ENCODE data around the gene SND1. TPM values are rescaled to one million over a fixed set of nuclear protein-coding genes. Genes with fewer than 3 reads are reported as not detected.

Gene SND1
- total RNA-seq, 1 donor from 2014 or later: 125 TPM

GRCh38 chr7:128025819-128026218, 373.8 kb downstream of the SND1 start:
- DNase-seq (ENCODE audit: low spot score): no peak
- intact Hi-C loops (cut with DNase I): loop anchor here (10.0 kb wide), 1 partner anchor 81 kb away; no protein-coding TSS in a partner anchor
- ATAC-seq: no peak

GRCh38 chr7:128026551-128026950, 374.6 kb downstream of the SND1 start:
- intact Hi-C loops (cut with DNase I): loop anchor here (10.0 kb wide), 1 partner anchor 82 kb away; no protein-coding TSS in a partner anchor
- DNase-seq (ENCODE audit: low spot score) (no peak), ATAC-seq (no peak)

- no peak for ATAC-seq
- intact Hi-C loops (cut with DNase I): loop anchor here (10.0 kb wide), 1 partner anchor 83 kb away; no protein-coding TSS in a partner anchor
Measured at GRCh38 chr7:128027485-128027980, 375.5 kb downstream of the SND1 start.

GRCh38 chr7:128029405-128029995, 377.5 kb downstream of the SND1 start:
- DNase-seq (ENCODE audit: low spot score) (no peak), ATAC-seq (no peak)
- intact Hi-C loops (cut with DNase I): loop anchor here (10.0 kb wide), 1 partner anchor 85 kb away; no protein-coding TSS in a partner anchor

More at GRCh38 chr7:128027485-128027980, 375.5 kb downstream of the SND1 start:
- DNase-seq (ENCODE audit: low spot score): no peak

GRCh38 chr7:128030263-128030653, 378.3 kb downstream of the SND1 start:
- intact Hi-C loops (cut with DNase I): no loop called here
- ATAC-seq: no peak
- no peak for DNase-seq (ENCODE audit: low spot score)

GRCh38 chr7:128030654-128031611, 378.9 kb downstream of the SND1 start, which contains the start of gene LRRC4:
TSS of gene LRRC4 (minus strand) at chr7:128031437. CDS start at chr7:128030640, 797 bp downstream.
- peak; percentile 40 for ATAC-seq
- intact Hi-C loops (cut with DNase I): no loop called here
- DNase-seq (ENCODE audit: low spot score): peak; percentile 69

GRCh38 chr7:128031901-128032604, 380.1 kb downstream of the SND1 start:
- intact Hi-C loops (cut with DNase I): no loop called here
- ATAC-seq (peak; percentile 58), DNase-seq (ENCODE audit: low spot score) (no peak)

- ATAC-seq: peak; percentile 33
- intact Hi-C loops (cut with DNase I): no loop called here
Measured at GRCh38 chr7:128032605-128033235, 380.7 kb downstream of the SND1 start.

GRCh38 chr7:128033246-128033645, 381.3 kb downstream of the SND1 start:
- ATAC-seq: no peak
- no peak for DNase-seq (ENCODE audit: low spot score)
- intact Hi-C loops (cut with DNase I): no loop called here

More at GRCh38 chr7:128032605-128033235, 380.7 kb downstream of the SND1 start:
- no peak for DNase-seq (ENCODE audit: low spot score)

- DNase-seq (ENCODE audit: low spot score) (no peak), ATAC-seq (no peak)
- intact Hi-C loops (cut with DNase I): no loop called here
Measured at GRCh38 chr7:128034825-128035224, 382.8 kb downstream of the SND1 start.

- no peak for ATAC-seq
- intact Hi-C loops (cut with DNase I): no loop called here
- no peak for DNase-seq (ENCODE audit: low spot score)
Measured at GRCh38 chr7:128035712-128036111, 383.7 kb downstream of the SND1 start.

GRCh38 chr7:128036226-128036940, 384.4 kb downstream of the SND1 start:
- no peak for ATAC-seq
- intact Hi-C loops (cut with DNase I): no loop called here

GRCh38 chr7:128037081-128037480, 385.1 kb downstream of the SND1 start:
- ATAC-seq (no peak), DNase-seq (ENCODE audit: low spot score) (no peak)
- intact Hi-C loops (cut with DNase I): no loop called here

More at GRCh38 chr7:128036226-128036940, 384.4 kb downstream of the SND1 start:
- DNase-seq (ENCODE audit: low spot score): no peak

GRCh38 chr7:128037880-128038619, 386.1 kb downstream of the SND1 start:
- ATAC-seq: no peak
- intact Hi-C loops (cut with DNase I): no loop called here
- no peak for DNase-seq (ENCODE audit: low spot score)

GRCh38 chr7:128039544-128039953, 387.6 kb downstream of the SND1 start:
- intact Hi-C loops (cut with DNase I): no loop called here
- DNase-seq (ENCODE audit: low spot score) (no peak), ATAC-seq (no peak)

GRCh38 chr7:128040205-128040604, 388.2 kb downstream of the SND1 start:
- no peak for ATAC-seq
- DNase-seq (ENCODE audit: low spot score): no peak
- intact Hi-C loops (cut with DNase I): no loop called here

GRCh38 chr7:128041203-128041602, 389.2 kb downstream of the SND1 start:
- ATAC-seq: no peak
- DNase-seq (ENCODE audit: low spot score): no peak
- intact Hi-C loops (cut with DNase I): no loop called here

Measured in sciatic nerve (tissue), 2 donors.